DOHH2 (cell line): ENCODE results near the gene TEX9.

Experiments
- H3F3A ChIP-seq: fragments of 200-600 bp; sonication (generic), shearing (Covaris generic); 2 replicates; pipeline ENCODE4 v1.6.0; 2016; ENCODE audit warnings: antibody characterized with exemption, mild to moderate bottlenecking; ENCODE audit not compliant: control insufficient read depth, insufficient read depth
- H3K27ac ChIP-seq: fragments of 200-600 bp; sonication (generic); 2 replicates; pipeline ENCODE4 v1.5.1; 2014; ENCODE audit warnings: low read depth, mild to moderate bottlenecking, low read length, moderate library complexity
- H3K27me3 ChIP-seq: fragments of 200-600 bp; sonication (generic); 2 replicates; pipeline ENCODE4 v1.6.1; 2014; ENCODE audit warnings: mild to moderate bottlenecking, low read length, mixed read lengths; ENCODE audit not compliant: control insufficient read depth
- H3K36me3 ChIP-seq: fragments of 200-600 bp; sonication (generic); 2 replicates; pipeline ENCODE4 v1.6.1; 2014; ENCODE audit warnings: mild to moderate bottlenecking, low read length, moderate library complexity, mixed read lengths; ENCODE audit not compliant: control insufficient read depth
- H3K4me1 ChIP-seq: fragments of 200-600 bp; sonication (generic); 2 replicates; pipeline ENCODE4 v1.6.1; 2014; ENCODE audit warnings: mild to moderate bottlenecking, low read length, mixed read lengths; ENCODE audit not compliant: control insufficient read depth
- H3K4me2 ChIP-seq: fragments of 200-600 bp; sonication (generic); 2 replicates; pipeline ENCODE4 v1.6.0; 2014; ENCODE audit warnings: mild to moderate bottlenecking, low read length, moderate library complexity
- H3K4me3 ChIP-seq: fragments of 200-600 bp; sonication (generic); 2 replicates; pipeline ENCODE4 v1.5.1; 2014; ENCODE audit warnings: mild to moderate bottlenecking, low read length, mixed read lengths
- H3K79me2 ChIP-seq: fragments of 200-600 bp; sonication (generic); 2 replicates; pipeline ENCODE4 v1.6.1; 2014; ENCODE audit warnings: mild to moderate bottlenecking, low read length, mixed read lengths; ENCODE audit not compliant: control insufficient read depth
- H3K9me2 ChIP-seq: fragments of 200-600 bp; sonication (generic); replicated peaks from 2 replicates; pipeline ENCODE4 v1.6.1; 2014; ENCODE audit warnings: mild to moderate bottlenecking, low read length, mixed read lengths; ENCODE audit not compliant: control insufficient read depth
- H3K9me3 ChIP-seq: fragments of 200-600 bp; sonication (generic); 2 replicates; pipeline ENCODE4 v1.6.1; 2014; ENCODE audit warnings: antibody characterized with exemption, low read length, mixed read lengths; ENCODE audit not compliant: control insufficient read depth, insufficient read depth
- H4K20me1 ChIP-seq: fragments of 200-600 bp; sonication (generic); 2 replicates; pipeline ENCODE4 v1.6.0; 2014; ENCODE audit warnings: low read depth, mild to moderate bottlenecking, antibody characterized with exemption, low read length, moderate library complexity; ENCODE audit not compliant: control insufficient read depth, insufficient read depth
- CTCF ChIP-seq: fragments of 200-600 bp; sonication (generic); IDR thresholded peaks from one replicate; pipeline ENCODE4 v1.5.1; 2014; ENCODE audit warnings: antibody characterized with exemption, mild to moderate bottlenecking, low read depth, low read length; ENCODE audit not compliant: poor library complexity, severe bottlenecking
- EZH2phosphoT487 ChIP-seq: fragments of 200-600 bp; sonication (generic); IDR thresholded peaks from 2 replicates; pipeline ENCODE4 v1.6.1; 2017; ENCODE audit warnings: borderline replicate concordance, mild to moderate bottlenecking, antibody characterized with exemption, low read length, moderate library complexity, mixed read lengths

The TEX9 gene

DNA sequence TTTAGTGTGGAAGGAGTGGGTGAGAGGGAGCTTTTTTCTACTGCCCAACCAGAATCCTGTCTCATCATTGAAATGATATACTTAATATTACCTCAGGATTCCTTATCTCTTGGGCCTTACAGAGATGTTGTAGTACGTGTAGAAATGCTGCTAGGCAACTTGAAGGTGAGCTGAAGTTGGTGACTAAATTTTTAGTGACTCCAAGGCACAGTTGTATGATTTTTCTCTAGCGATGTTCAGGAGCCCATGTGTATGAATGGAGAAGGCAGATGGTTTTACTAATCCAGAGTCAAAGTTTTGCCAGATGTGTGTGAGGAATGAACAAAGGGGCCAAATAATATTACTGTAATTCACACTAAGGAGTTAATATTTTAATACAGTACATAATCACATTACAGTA is 42.8 kb upstream of the TEX9 start:
- H4K20me1 ChIP-seq: no peaks in the 10 kb centered on the region
- H3K4me1 ChIP-seq: peaks cover 8% of the 10 kb centered on the region
- TF ChIP-seq CTCF (no peak), EZH2phosphoT487 (no peak)
- no peak overlapping the region for H3K4me3 ChIP-seq
- no peak overlapping the region for H3K27ac ChIP-seq
- H3K9me3 ChIP-seq: peaks cover under 1% of the 10 kb centered on the region; the same call in 1 of the 2 replicates
- H3K79me2 ChIP-seq: no peaks in the 10 kb centered on the region
- no peaks in the 10 kb centered on the region for H3K36me3 ChIP-seq
- no peak overlapping the region for H3K4me2 ChIP-seq
- no peaks in the 10 kb centered on the region for H3K27me3 ChIP-seq
- no peaks in the 10 kb centered on the region for H3K9me2 ChIP-seq
- H3F3A ChIP-seq: no peaks in the 10 kb centered on the region

- Histone ChIP-seq H3K4me2 (no peak overlapping the region), H3K9me3 (peaks cover 8% of the 10 kb centered on the region), H3K4me1 (peaks cover 8% of the 10 kb centered on the region), H3K27me3 (no peaks in the 10 kb centered on the region), H3K4me3 (no peak overlapping the region), H3K27ac (no peak overlapping the region), H4K20me1 (no peaks in the 10 kb centered on the region), H3F3A (no peaks in the 10 kb centered on the region), H3K9me2 (no peaks in the 10 kb centered on the region), H3K36me3 (no peaks in the 10 kb centered on the region), H3K79me2 (no peaks in the 10 kb centered on the region)
- no peak for TF ChIP-seq EZH2phosphoT487
- no peak for TF ChIP-seq CTCF
Measured at GRCh38 chr15:56323435-56323834, 41.8 kb upstream of the TEX9 start.

GRCh38 chr15:56325186-56325585 is 40.0 kb upstream of the TEX9 start:
- no peaks in the 10 kb centered on the region for H3K79me2 ChIP-seq
- peaks cover 12% of the 10 kb centered on the region for H3K9me3 ChIP-seq
- no peak for TF ChIP-seq CTCF
- no peak for TF ChIP-seq EZH2phosphoT487
- no peaks in the 10 kb centered on the region for H4K20me1 ChIP-seq
- H3K36me3 ChIP-seq: no peaks in the 10 kb centered on the region
- H3F3A ChIP-seq: no peaks in the 10 kb centered on the region
- no peak overlapping the region for H3K4me2 ChIP-seq
- H3K4me1 ChIP-seq: peaks cover 8% of the 10 kb centered on the region
- H3K27ac ChIP-seq: no peak overlapping the region
- H3K4me3 ChIP-seq: no peak overlapping the region
- H3K27me3 ChIP-seq: no peaks in the 10 kb centered on the region
- no peaks in the 10 kb centered on the region for H3K9me2 ChIP-seq
